A673 (cell line): ENCODE results near the gene ICE1. TPM values are rescaled to one million over a fixed set of nuclear protein-coding genes. Genes with fewer than 3 reads are reported as not detected.
"Not testable (repeated sequence)": the region's sequence is repeated elsewhere in the genome, so short reads cannot be mapped to it uniquely, and the experiment has no call there.

Experiments
- BruUV-seq: library from RNA; stranded (reverse); fragments of 400-500 nt; replicated peaks from 2 replicates; lab custom pipeline; 2021; lab: Mats Ljungman, UMichigan
- CTCF ChIA-PET: fragments of 300-600 bp; sonication (Branson Sonifier 250); formaldehyde crosslinking; loops from one replicate; lab custom pipeline; 2022; ENCODE audit warnings: antibody characterized with exemption; lab: Charles Lee
- POLR2A ChIA-PET: fragments of 300-600 bp; sonication (Branson Sonifier 250); formaldehyde crosslinking; loops from one replicate; lab custom pipeline; 2022; ENCODE audit warnings: antibody characterized with exemption; ENCODE audit not compliant: low non-redundant PET; lab: Charles Lee
- DNase-seq: peaks from one replicate; pipeline ENCODE4 v3.0.0-alpha.2; 2015; ENCODE audit warnings: low spot score
- H3K27ac ChIP-seq: fragments of 200-600 bp; sonication (generic); 2 replicates; pipeline ENCODE4 v1.5.1; 2016; ENCODE audit warnings: mixed run types, low read depth, mild to moderate bottlenecking, mixed read lengths, antibody characterized with exemption, low read length; ENCODE audit not compliant: poor library complexity, severe bottlenecking
- H3K27me3 ChIP-seq: fragments of 200-600 bp; sonication (generic); replicated peaks from 2 replicates; pipeline ENCODE4 v1.6.1; 2017; ENCODE audit warnings: mixed run types, low read depth, mild to moderate bottlenecking, mixed read lengths, antibody characterized with exemption, low read length; ENCODE audit not compliant: insufficient read depth, poor library complexity
- H3K36me3 ChIP-seq: fragments of 200-600 bp; sonication (generic); 2 replicates; pipeline ENCODE4 v1.6.1; 2016; ENCODE audit warnings: mixed run types, mild to moderate bottlenecking, mixed read lengths, antibody characterized with exemption, low read length; ENCODE audit not compliant: insufficient read depth, poor library complexity, severe bottlenecking
- H3K4me1 ChIP-seq: fragments of 200-600 bp; sonication (generic); 2 replicates; pipeline ENCODE4 v1.6.1; 2017; ENCODE audit warnings: mixed run types, mild to moderate bottlenecking, mixed read lengths, antibody characterized with exemption, low read length; ENCODE audit not compliant: insufficient read depth, poor library complexity, severe bottlenecking
- H3K4me3 ChIP-seq: fragments of 200-600 bp; sonication (generic); 2 replicates; pipeline ENCODE4 v1.5.1; 2016; ENCODE audit warnings: low read depth, mixed run types, mild to moderate bottlenecking, mixed read lengths, low read length; ENCODE audit not compliant: poor library complexity, severe bottlenecking
- H3K9me3 ChIP-seq: fragments of 200-600 bp; sonication (generic); 2 replicates; pipeline ENCODE4 v1.6.1; 2016; ENCODE audit warnings: mixed run types, low read depth, mild to moderate bottlenecking, mixed read lengths, antibody characterized with exemption, low read length; ENCODE audit not compliant: poor library complexity, severe bottlenecking
- EZH2 ChIP-seq: fragments of 200-600 bp; sonication (generic); IDR thresholded peaks from 2 replicates; pipeline ENCODE4 v1.6.1; 2017; ENCODE audit warnings: borderline replicate concordance, low read depth, mild to moderate bottlenecking, mixed read lengths, antibody characterized with exemption, low read length; ENCODE audit not compliant: poor library complexity, severe bottlenecking
- intact Hi-C: fragments of 100-400 bp; cut with micrococcal nuclease; formaldehyde crosslinking; loops from one replicate; pipeline ENCODE4 v1.10.0; 2022; ENCODE audit not compliant: unreplicated experiment
- total RNA-seq: library from RNA; stranded (reverse); gene quantifications from 2 replicates; pipeline ENCODE4 v1.2.3, GENCODE V29; 2021
- TF ChIP-seq, protein P1 (sequence below): fragments of 300-800, 200-600 bp; sonication (generic); conservative IDR thresholded peaks from 2 replicates; pipeline ENCODE4 v1.5.1; 2017; ENCODE audit warnings: low read depth, mild to moderate bottlenecking, antibody characterized with exemption, low read length, moderate library complexity, mixed read lengths

Gene ICE1
- total RNA-seq, 1 experiment from 2014 or later = 37.2 TPM

DNA sequence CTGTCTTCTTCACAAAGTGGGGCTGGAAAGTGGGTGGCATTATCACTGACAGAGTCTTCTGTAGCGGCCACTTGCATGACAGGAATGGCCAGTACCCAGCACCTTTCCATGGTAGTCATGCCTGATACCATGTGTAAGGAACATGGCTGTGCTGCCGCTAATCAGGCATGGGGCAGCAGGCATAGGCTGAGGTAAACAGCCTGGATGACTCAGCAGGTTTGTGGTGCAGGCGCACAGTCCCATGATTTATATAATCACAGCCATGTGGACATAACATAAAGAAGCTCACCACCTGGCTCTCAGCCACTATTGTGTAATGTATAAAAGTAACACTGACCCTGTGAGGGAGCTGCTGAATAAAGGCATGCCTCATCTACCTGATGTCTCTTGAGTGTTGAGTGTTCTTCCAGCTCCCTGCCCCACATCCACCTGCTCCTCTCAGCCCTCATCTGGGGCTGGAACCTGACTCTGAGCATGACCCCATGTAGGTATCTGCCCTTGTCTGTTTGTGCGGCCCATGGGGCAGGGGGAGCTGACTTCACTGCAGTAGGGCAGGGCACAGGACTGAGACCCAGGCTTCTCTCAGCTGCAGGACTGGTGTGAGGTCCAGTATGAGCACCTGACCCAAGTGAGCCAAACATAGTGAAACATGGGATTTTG lies 13.2 kb upstream of the ICE1 start:
- intact Hi-C loops = no loop called here
- Histone ChIP-seq H3K27ac (no peak overlapping the region), H3K9me3 (peaks cover 18% of the 10 kb centered on the region), H3K36me3 (no peaks in the 10 kb centered on the region), H3K4me1 (peaks cover 1% of the 10 kb centered on the region), H3K4me3 (no peak overlapping the region), H3K27me3 (no peaks in the 10 kb centered on the region)
- DNase-seq = no peak
- TF ChIP-seq, protein P1, sequence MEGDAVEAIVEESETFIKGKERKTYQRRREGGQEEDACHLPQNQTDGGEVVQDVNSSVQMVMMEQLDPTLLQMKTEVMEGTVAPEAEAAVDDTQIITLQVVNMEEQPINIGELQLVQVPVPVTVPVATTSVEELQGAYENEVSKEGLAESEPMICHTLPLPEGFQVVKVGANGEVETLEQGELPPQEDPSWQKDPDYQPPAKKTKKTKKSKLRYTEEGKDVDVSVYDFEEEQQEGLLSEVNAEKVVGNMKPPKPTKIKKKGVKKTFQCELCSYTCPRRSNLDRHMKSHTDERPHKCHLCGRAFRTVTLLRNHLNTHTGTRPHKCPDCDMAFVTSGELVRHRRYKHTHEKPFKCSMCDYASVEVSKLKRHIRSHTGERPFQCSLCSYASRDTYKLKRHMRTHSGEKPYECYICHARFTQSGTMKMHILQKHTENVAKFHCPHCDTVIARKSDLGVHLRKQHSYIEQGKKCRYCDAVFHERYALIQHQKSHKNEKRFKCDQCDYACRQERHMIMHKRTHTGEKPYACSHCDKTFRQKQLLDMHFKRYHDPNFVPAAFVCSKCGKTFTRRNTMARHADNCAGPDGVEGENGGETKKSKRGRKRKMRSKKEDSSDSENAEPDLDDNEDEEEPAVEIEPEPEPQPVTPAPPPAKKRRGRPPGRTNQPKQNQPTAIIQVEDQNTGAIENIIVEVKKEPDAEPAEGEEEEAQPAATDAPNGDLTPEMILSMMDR = no peak
- TF ChIP-seq EZH2 = no peak
- ChIA-PET POLR2A (no interaction called here), CTCF (interaction anchor here (0.6 kb wide), 1 partner anchor 10 kb away, joined by 3 read pairs; no protein-coding TSS in a partner anchor)
- no TSS peak for BruUV-seq

DNA sequence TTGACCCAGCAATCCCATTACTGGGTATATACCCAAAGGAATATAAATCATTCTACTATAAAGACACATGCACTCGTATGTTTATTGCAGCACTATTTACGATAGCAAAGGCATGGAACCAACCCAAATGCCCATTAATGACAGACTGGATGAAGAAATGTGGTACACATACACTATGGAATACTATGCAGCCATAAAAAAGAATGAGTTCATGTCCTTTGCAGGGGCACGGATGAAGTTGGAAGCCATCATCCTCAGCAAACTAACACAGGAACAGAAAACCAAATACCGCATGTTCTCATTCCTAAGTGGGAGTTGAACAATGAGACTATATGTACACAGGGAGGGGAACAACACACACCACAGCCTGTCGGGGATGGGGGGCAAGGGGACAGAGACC lies 8.6 kb upstream of the ICE1 start:
- H3K27ac ChIP-seq, H3K27me3 ChIP-seq, intact Hi-C loops, H3K4me1 ChIP-seq, CTCF ChIA-PET, POLR2A ChIA-PET, H3K36me3 ChIP-seq, DNase-seq, BruUV-seq, H3K4me3 ChIP-seq: not testable (repeated sequence)
- H3K9me3 ChIP-seq = peaks cover 13% of the 10 kb centered on the region

DNA sequence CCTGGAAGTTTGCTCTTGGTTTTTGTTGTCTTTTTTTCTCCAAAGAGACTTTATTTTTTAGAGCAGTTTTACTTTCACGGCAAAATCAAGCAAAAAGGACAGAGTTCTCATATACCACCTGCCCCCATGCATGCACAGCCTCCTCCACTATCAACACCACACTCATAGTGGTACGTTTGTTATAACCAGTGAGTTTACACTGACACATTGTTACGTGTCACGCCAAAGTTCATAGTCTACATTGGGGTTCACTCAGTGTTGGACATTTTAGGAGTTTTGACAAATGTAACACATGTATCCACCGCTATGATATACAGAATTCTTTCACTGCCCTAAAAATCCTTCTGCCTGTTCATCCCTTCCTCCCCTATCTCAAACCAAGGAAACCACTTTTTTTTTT lies 7.5 kb upstream of the ICE1 start:
- POLR2A ChIA-PET = interaction anchor here (0.5 kb wide), 1 partner anchor 7 kb away, joined by 3 read pairs; no protein-coding TSS in a partner anchor
- TF ChIP-seq EZH2 = no peak
- TF ChIP-seq, protein P1 = no peak
- H3K4me3 ChIP-seq = no peak overlapping the region
- H3K36me3 ChIP-seq = no peaks in the 10 kb centered on the region
- no peaks in the 10 kb centered on the region for H3K27me3 ChIP-seq
- H3K4me1 ChIP-seq = no peaks in the 10 kb centered on the region
- BruUV-seq = no TSS peak
- DNase-seq = no peak
- CTCF ChIA-PET = no interaction called here
- no peak overlapping the region for H3K27ac ChIP-seq
- H3K9me3 ChIP-seq = peaks cover 2% of the 10 kb centered on the region
- intact Hi-C loops = no loop called here

DNA sequence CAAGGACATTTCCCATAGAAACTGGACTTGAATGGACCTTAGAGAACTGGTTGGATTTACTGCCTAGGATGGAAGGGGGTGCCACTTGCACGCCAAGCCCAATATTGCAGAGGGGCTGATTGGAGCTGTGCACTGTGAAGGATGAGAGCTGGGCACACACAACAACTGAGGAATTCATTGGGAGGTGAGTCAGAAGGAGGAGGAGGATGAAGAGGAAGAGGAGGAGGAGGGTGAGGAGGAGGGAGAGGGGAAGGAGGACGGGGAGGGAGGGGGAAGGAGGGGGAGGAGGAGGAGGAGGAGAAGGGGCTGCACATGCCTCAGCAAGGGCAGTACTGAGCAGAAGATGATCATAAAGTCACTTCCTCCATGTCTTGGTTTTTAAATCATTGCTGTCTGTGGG lies 5.7 kb upstream of the ICE1 start:
- no peak for TF ChIP-seq EZH2
- TF ChIP-seq, protein P1 = no peak
- Histone ChIP-seq H3K4me3 (no peak overlapping the region), H3K4me1 (no peaks in the 10 kb centered on the region), H3K27ac (no peak overlapping the region), H3K36me3 (no peaks in the 10 kb centered on the region), H3K27me3 (no peaks in the 10 kb centered on the region), H3K9me3 (no peaks in the 10 kb centered on the region)
- POLR2A ChIA-PET = no interaction called here
- DNase-seq = no peak
- CTCF ChIA-PET = no interaction called here
- BruUV-seq = no TSS peak
- intact Hi-C loops = no loop called here
